GM12892 (cell line): ENCODE results near the gene DHX58.

ENCODE experiments used
- DNase-seq: peaks from one replicate; pipeline ENCODE4 v3.0.0; 2011; ENCODE audit not compliant: insufficient read length
- FAIRE-seq: peaks from 2 replicates; lab custom pipeline; 2011; peaks lifted over from hg19 to GRCh38; lab: Jason Lieb, UNC
- POLR2A ChIP-seq: IDR thresholded peaks from 2 replicates; pipeline ENCODE4 v1.6.1; 2011; ENCODE audit warnings: low read depth, low read length, control low read depth
- POLR2AphosphoS5 ChIP-seq: IDR thresholded peaks from 2 replicates; pipeline ENCODE4 v1.6.1; 2011; ENCODE audit warnings: low read depth, low read length, control low read depth
- TAF1 ChIP-seq: IDR thresholded peaks from 2 replicates; pipeline ENCODE4 v1.6.1; 2011; ENCODE audit warnings: low read depth, mild to moderate bottlenecking, control low read depth, low read length, borderline replicate concordance

DHX58 gene

DNA sequence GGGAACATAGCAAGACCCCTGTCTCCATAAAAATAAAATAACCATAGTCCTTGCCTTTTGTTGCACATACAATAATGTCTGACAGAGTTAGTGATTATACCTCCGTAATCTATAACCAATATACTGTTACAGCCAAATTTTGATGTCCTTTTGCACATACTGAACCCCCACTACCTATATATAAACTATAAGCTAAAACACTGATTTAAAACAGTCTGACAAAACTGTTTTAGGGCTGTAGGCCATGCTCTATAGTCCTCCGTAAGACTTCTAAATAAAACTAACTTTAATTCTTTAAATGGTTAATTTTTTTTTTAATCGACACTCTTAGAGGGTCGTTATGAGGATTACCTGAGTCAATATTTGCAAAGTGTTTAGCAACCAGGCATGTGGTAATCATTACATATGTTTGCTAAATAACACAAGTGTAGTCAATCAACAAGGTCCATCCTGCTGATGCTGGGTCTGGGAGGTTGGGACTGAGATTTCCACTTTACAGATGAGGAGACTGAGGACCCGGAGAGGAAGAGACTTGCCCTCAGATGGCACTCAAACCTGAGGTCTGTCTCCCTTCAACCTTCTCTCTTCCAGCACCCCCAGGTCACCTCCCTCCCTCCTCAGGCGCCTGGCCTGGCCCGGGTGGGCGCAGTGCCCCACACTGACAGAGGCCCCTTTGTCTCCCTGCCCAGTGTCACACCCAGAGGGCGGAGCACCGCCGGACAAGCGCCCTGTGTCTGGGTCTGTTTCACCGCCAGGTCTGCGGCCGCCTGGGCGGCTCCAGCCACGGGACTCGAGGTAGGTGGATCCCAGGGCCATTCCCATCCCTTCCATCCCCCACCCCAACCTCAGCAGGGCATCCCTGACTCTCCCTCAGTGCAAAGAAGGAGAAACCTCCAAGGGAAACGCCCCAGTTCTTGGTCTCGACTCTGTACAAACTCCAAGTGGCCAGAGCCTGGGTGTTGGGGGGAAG is 24.5 kb downstream of the DHX58 start:
- FAIRE-seq (no peak), DNase-seq (no peak)
- TF ChIP-seq TAF1, result no peak
- TF ChIP-seq POLR2AphosphoS5, result no peak
- no peak for TF ChIP-seq POLR2A

DNA sequence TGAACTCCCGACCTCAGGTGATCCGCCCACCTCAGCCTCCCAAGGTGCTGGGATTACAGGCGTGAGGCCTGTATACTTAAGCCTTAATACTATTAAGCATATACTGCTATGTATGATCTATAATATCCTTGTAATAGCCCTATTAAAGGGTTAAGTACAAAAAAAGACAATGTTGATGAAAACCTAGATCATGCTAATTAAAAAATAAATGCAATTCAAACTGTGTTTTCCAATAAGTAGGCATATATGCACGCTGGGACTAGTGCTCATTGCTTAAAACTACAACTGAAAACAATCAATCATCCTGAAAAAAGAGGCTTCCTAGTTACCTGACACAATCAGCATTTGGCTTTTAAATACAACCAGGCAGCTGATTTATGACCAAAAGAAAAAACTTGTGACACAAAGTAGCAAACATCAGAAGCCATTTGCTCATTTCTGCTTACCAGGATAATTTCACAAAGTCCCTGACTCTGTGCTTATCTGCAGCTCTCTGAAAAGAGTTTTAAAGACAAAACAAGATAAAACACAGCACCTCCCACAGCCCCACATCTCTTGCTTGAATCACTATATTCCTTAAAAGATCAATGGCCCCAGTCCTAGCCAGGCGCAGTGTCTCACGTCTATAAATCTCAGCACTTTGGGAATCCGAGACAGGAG is 25.3 kb downstream of the DHX58 start:
- DNase-seq (no peak), FAIRE-seq (no peak)
- TF ChIP-seq POLR2AphosphoS5 (no peak), POLR2A (no peak), TAF1 (no peak)

DNA sequence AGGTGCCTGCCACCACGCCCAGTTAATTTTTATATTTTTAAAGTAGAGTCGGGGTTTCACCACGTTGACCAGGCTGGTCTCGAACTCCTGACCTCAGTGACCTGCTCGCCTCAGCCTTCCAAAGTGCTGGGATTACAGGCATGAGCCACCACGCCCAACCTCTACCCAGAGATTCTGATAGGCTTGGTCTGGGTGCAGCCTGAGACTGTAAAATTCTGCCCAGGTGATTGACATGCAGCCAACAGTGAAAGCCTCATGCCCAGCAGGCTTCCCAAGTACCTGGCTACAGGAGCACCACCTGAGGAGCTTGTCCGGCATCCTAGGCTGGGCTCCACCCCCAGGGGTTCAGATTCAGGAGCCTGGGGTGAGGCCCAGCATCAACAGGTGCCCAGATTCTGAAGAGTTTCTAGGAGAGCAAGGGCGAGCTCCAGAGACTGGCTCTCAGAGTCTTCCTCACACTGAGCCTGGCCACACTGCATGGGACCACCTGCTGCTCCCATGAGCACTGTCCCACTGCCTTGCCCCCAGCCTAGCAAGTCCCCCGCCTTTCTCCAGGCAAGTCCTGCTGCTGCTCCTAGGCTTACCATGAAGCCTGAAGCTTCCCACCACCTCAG is 30.9 kb downstream of the DHX58 start:
- TF ChIP-seq POLR2A (no peak), TAF1 (no peak), POLR2AphosphoS5 (no peak)
- FAIRE-seq, result no peak

DNA sequence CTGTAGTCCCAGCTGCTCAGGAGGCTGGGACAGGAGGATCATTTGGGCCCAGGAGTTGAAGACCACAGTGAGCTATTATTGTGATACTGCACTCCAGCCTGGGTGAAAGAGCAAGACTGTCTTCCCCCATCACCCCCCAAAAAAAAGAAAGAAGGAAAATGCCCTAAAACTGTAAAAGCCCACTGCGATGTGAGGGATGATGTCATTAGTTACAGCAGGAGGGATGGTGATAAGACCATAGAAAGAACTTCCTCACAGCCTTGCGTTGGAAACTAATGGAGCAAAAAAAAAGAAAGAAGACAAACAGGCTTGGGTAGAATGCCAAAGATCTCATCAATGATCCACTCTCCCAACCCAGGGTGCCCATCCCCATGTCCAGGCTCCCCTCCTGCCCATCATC is 33.0 kb downstream of the DHX58 start:
- DNase-seq (no peak), FAIRE-seq (no peak)
- TF ChIP-seq TAF1 (no peak), POLR2A (no peak), POLR2AphosphoS5 (no peak)

More for the DNA sequence above, 30.9 kb downstream of the DHX58 start:
- DNase-seq, result no peak

DNA sequence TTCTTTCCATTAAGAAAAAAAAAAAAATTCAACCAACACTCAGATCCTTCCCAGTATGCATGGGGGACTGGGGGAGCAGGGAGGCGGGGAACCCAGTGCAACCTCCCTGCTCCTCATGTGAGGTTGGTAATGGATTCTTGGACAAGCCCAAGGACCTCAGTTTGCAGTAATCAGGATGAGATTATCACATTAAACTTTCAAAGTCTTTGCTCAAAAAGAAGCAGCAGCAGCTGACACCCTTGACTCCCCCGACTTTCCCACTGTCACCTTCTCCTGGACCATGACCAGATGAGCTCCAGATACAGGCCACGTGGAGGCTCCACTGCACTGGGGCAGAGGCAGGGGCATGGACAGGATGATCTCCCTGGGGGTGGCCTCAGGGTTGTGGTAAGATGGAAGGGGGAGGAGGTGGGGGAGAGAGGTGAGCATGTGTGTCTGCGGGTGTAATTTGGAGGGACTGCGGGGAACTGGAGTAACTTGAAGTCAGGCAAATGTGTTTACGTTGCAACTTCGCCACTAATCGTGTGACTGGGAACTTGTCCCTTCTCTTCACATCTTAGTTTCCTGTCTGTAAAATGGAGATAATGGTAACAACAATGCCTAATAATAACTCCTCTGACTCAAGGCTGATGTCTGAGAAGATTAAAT is 34.0 kb downstream of the DHX58 start:
- DNase-seq (no peak), FAIRE-seq (no peak)
- no peak for TF ChIP-seq TAF1
- TF ChIP-seq POLR2AphosphoS5, result no peak
- TF ChIP-seq POLR2A, result no peak

DNA sequence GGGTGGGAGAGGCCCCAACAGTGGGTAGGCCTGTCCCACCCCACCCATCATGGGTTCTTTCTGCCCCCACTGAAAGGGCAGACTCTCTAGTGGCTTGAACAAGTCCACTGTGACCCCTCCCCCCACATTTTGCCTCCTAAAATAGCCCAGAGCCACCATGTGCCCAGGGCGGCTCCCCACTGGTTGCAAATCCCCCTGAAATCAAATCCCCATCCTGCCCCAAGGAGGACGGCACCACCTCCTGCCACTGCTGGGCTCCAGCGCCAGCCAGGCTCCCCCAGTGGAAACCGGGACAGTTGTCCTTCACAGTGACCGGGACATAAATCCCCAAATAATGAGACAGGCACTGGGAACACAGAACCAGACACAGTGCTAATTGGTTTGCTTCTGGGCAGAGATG is 34.8 kb downstream of the DHX58 start:
- no peak for TF ChIP-seq POLR2A
- no peak for TF ChIP-seq POLR2AphosphoS5
- TF ChIP-seq TAF1, result no peak
- FAIRE-seq (no peak), DNase-seq (no peak)

DNA sequence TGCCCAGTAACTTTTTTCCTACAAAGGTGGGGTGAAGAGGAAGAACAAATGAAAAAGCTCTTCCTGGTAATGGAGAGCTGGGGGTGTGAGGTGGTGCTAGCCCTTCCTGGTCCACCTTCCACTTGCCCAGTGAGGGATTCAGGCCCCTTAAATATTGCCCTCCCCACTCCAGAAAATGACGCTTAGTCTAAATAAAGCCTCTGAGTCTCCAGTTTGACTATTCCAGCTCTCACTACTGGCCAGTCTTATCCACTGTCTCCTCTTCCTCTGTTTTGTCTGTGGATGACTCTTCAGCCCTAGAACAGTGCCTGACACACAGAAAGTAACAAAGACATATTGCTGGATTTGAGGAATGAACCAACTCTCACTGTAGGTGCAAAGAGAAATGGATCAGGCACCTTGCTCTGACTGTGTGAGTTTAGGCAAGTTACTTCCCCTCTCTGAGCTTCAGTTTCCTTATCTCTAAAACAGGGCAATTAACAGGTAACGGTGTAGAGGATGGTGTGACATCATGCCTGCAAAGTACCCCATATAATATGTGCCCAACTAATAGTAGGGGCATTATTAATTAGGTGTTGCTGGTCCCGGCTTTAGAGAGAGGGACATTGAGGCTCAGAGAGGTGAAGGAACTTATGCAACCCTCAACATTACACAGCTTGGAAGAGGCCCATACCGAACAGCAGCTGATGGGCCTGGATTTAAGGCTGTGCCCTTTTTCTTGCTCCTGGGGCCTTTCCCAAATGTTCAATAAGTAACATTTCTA is 35.5 kb downstream of the DHX58 start:
- FAIRE-seq, result no peak
- no peak for DNase-seq
- TF ChIP-seq TAF1 (no peak), POLR2A (no peak), POLR2AphosphoS5 (no peak)

DNA sequence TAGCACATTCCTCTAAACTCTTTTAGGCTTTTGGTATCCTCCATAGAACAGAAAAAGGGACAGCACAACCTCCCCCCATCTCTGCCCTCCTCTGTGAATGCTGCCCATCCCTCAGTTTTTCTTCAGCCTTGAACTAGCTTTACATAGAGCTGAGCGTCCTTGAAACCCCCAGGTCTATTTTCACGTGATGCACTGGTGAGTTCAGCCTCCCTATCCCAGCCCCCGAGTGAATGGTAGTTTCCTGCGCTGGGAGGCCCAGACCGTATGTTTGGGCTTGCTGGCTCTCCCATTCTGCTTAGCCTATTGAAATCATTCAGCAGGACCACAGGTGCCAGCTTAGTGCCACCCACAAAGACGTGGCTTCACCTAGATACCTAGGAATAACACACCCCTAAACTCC is 36.7 kb downstream of the DHX58 start:
- DNase-seq, result no peak
- FAIRE-seq, result no peak
- TF ChIP-seq POLR2A, result no peak

DNA sequence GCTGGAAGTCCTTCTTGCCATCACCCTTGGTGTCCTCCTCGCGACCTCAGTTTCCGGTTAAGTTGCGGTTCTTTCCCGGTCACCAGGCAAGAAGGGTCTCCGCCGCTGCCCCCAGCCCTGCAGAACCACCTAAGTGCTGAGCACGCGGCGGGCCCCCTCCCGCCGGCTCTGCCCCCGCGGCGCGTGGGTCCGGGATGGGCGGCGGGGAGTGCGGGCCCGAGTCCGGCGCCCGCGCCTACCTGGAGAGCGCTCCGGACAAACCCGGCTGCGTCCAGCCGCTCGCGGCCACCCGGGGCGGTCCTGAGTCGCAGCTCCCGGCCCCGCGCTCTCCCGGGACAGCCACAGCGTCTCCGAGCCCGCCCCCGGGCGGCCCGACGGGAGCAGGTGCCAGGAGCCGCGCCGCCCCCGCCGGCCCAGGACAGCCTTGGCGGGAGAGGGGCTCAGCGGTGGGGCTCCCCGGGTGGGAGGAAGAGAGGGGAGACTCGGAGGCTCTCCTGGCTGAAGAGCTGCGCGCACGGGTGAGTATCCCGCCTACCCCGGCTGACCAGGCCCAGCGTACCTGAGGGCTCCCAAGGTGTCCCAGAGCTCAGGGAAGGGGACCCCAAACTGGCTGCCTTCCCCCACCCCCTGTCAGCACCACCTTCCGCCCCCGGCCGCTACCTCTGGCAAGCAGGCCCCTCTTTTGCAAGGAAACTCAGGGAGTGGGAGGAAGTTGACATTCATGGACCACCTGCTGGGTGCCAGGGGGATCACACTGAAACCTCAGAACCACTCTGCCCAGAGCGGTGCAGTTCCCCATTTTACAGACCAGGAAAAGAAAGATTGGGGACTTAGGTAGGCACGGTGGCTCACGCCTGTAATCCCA is 40.0 kb downstream of the DHX58 start:
- FAIRE-seq (no peak), DNase-seq (no peak)
- no peak for TF ChIP-seq POLR2A
- TF ChIP-seq TAF1, result no peak
- TF ChIP-seq POLR2AphosphoS5, result no peak

DNA sequence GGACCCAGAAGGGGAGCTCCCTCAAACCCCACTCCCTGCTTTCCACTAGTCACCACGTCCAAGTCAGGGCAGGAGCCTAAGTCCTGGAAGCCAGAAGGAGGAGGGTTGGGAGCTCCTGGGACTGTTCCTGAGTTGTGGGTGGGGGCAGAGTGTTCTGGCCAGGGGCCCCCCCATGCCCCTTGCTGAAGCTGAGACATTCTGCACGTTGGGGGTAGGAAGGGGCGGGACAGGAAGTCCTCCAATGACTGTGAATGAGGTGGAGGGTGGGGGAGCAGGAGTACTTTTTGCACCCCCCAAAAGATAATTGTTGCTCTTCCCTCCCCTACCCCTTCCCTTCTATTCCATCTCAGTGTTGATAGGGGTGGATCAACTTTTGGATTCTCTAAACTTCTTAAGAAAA is 40.7 kb downstream of the DHX58 start:
- no peak for FAIRE-seq
- no peak for DNase-seq
- TF ChIP-seq TAF1 (no peak), POLR2AphosphoS5 (no peak), POLR2A (no peak)
